Measurements from ENCODE around the gene NPC1. TPM values are rescaled to one million over a fixed set of nuclear protein-coding genes. Genes with fewer than 3 reads are reported as not detected.

Gene NPC1
- total and polyA plus RNA-seq, 2 of the 8 experiments (the other 6 are each of a cell fraction or from before 2014, with no cell fraction given): 34.1 to 39.5 TPM

DNA sequence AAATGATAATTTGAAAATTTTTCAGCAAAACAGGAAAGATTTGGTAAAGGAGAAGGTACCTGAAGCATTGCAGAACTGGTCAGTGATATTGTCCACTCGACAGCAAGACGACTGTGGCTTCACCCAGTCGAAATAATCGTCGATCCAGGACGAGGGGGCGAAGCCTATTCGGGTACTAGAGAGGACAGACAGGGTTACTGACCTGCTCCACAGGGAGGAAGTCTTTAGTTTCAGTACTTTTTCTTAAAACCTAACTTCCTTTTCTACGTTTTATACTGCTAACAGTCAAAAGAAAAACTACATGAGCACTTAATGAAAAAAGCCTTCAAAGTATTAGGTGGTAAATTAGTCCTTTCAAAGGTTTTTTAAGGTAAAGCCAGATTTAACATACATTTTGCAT lies 47.0 kb downstream of the NPC1 start:
- Histone ChIP-seq H4K20me1 (replicated peaks in 1 of 2; ENCODE audit: control insufficient read depth in 1 of 2, insufficient read depth in 2 of 2, low read length in 2 of 2) (peaks cover 1 to 7% of the 10 kb centered on the region in 2 experiments), H3K79me2 (ENCODE audit: control insufficient read depth in 1 of 2, insufficient read depth in 2 of 2, low read length in 2 of 2) (no peaks in the 10 kb centered on the region), H3K4ac (replicated peaks; ENCODE audit: insufficient read length, low read depth, low read length) (no peak overlapping the region), H2BK120ac (replicated peaks; ENCODE audit: low read depth, low read length) (no peak overlapping the region), H2AK5ac (ENCODE audit: low read depth, low read length) (no peak overlapping the region), H3K4me1 (replicated peaks in 1 of 4; ENCODE audit: control insufficient read depth in 3 of 4, insufficient read depth in 4 of 4, low read length in 3 of 4) (no peaks in the 10 kb centered on the region), H3K56ac (replicated peaks; ENCODE audit: insufficient read length, low read depth, low read length) (no peak overlapping the region), H3K27ac (ENCODE audit: low read depth, low read length) (no peak overlapping the region), H3K79me1 (ENCODE audit: low read depth, low read length) (no peaks in the 10 kb centered on the region), H3K4me3 (ENCODE audit: extremely low read depth in 1 of 4, insufficient read depth in 2 of 4, low read depth in 3 of 4, low read length in 4 of 4) (no peak overlapping the region), H4K8ac (ENCODE audit: extremely low read depth, insufficient read depth, low read length) (no peak overlapping the region), H2AFZ (ENCODE audit: low read length) (no peak overlapping the region), H3K9me3 (ENCODE audit: insufficient read depth in 2 of 2, low read depth in 1 of 2, low read length in 1 of 2) (no peaks in the 10 kb centered on the region), H3K9ac (replicated peaks in 1 of 4; ENCODE audit: extremely low read depth in 1 of 4, low read depth in 3 of 4, low read length in 3 of 4) (no peak overlapping the region), H3K27me3 (replicated peaks in 1 of 4; ENCODE audit: control insufficient read depth in 3 of 4, extremely low read depth in 1 of 4, insufficient read depth in 3 of 4, low read length in 3 of 4) (no peaks in the 10 kb centered on the region), H3K14ac (ENCODE audit: insufficient read length) (no peak overlapping the region), H4K5ac (ENCODE audit: insufficient read length, low read depth, low read length) (no peak overlapping the region), H3K23ac (ENCODE audit: insufficient read length) (no peak overlapping the region), H3K18ac (ENCODE audit: extremely low read depth, low read length) (no peak overlapping the region), H2BK12ac (ENCODE audit: low read depth, low read length) (no peak overlapping the region), H3K4me2 (ENCODE audit: insufficient read depth in 1 of 2, low read depth in 2 of 2, low read length in 2 of 2) (no peak overlapping the region), H3K23me2 (ENCODE audit: low read depth, low read length) (no peaks in the 10 kb centered on the region), H4K91ac (replicated peaks; ENCODE audit: insufficient read length, low read length) (no peak overlapping the region), H2BK15ac (ENCODE audit: low read length) (no peak overlapping the region), H2BK20ac (ENCODE audit: low read length) (no peak overlapping the region), H2BK5ac (ENCODE audit: low read depth, low read length) (no peak overlapping the region), H3K36me3 (ENCODE audit: control insufficient read depth in 2 of 4, insufficient read depth in 4 of 4, low read length in 3 of 4) (peaks cover 48 to 83% (median 71%) of the 10 kb centered on the region in 4 experiments)
- FAIRE-seq: no peak
- ChIA-PET CTCF (ENCODE audit: partially characterized antibody) (interaction anchor here (0.7 to 1.1 kb wide), 2 partner anchors 23 to 33 kb away, joined by 3 to 6 read pairs; no protein-coding TSS in a partner anchor), POLR2A (ENCODE audit: partially characterized antibody) (interaction anchor here (1.1 kb wide), 1 partner anchor 13 kb away, joined by 3 read pairs; no protein-coding TSS in a partner anchor)
- 88% methylated on average over 9 of the region's 9 CpGs; no CpG with 5 or more reads in 1 of the 2 experiments for WGBS, 2 experiments (ENCODE audit: extremely low coverage in 1 of 2, insufficient coverage in 1 of 2, insufficient read length in 1 of 2, insufficient replicate concordance in 2 of 2, low coverage in 1 of 2, low lambda C conversion rate in 2 of 2, missing lambda C conversion rate in 1 of 2)
- no peak for DNase-seq (ENCODE audit: low read depth in 1 of 2, low spot score in 2 of 2)
- TF ChIP-seq CTBP2 (IDR thresholded peaks at IDR 0.05; ENCODE audit: borderline replicate concordance, insufficient read depth, insufficient read length, low read length): no peak
- TF ChIP-seq EZH2 (IDR thresholded peaks at IDR 0.05; ENCODE audit: low read depth, low read length, severe bottlenecking): no peak
- no peak for TF ChIP-seq BCL11A (IDR thresholded peaks at IDR 0.05; ENCODE audit: low read depth in 2 of 2, low read length in 2 of 2)
- no peak for TF ChIP-seq RAD21 (IDR thresholded peaks at IDR 0.05 in 1 of 2, conservative IDR thresholded peaks at IDR 0.05 in 1 of 2; ENCODE audit: low read depth in 2 of 2, low read length in 2 of 2)
- TF ChIP-seq NANOG (IDR thresholded peaks at IDR 0.05; ENCODE audit: insufficient read depth, low read depth, low read length, poor library complexity, severe bottlenecking): no peak
- no peak for TF ChIP-seq CBX5 (IDR thresholded peaks at IDR 0.05; ENCODE audit: low read depth, low read length)
- no peak for TF ChIP-seq CBX8 (IDR thresholded peaks at IDR 0.05; ENCODE audit: borderline replicate concordance, low read depth, low read length)
- no peak for TF ChIP-seq MAFK (IDR thresholded peaks at IDR 0.05; ENCODE audit: low read depth, low read length)
- TF ChIP-seq, protein P1, sequence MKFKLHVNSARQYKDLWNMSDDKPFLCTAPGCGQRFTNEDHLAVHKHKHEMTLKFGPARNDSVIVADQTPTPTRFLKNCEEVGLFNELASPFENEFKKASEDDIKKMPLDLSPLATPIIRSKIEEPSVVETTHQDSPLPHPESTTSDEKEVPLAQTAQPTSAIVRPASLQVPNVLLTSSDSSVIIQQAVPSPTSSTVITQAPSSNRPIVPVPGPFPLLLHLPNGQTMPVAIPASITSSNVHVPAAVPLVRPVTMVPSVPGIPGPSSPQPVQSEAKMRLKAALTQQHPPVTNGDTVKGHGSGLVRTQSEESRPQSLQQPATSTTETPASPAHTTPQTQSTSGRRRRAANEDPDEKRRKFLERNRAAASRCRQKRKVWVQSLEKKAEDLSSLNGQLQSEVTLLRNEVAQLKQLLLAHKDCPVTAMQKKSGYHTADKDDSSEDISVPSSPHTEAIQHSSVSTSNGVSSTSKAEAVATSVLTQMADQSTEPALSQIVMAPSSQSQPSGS (IDR thresholded peaks at IDR 0.05; ENCODE audit: low read length): no peak

Data from H1 (cell line).